Left lung (tissue), 10 donors: ENCODE results near the gene DDX56. TPM values are rescaled to one million over a fixed set of nuclear protein-coding genes. Genes with fewer than 3 reads are reported as not detected.
A peak's percentile ranks its signal among the peaks of the same experiment; 100 is the strongest.

Experiments
- ATAC-seq: fragments of 200-7000 bp; cut with Tn5 transposase; one replicate; pipeline ENCODE4 v1.9.1; 2020; ENCODE audit warnings: moderate library complexity
- DNase-seq, 4 donors: peaks; one replicate each; pipeline ENCODE4 v3.0.0-alpha.2; 2013 to 2020
- H3K27ac ChIP-seq, 2 donors: fragments of 200-600 bp; sonication (generic) in 1 of 2; one replicate each; pipeline versions ENCODE4 v1.5.0 to v1.8.0; 2020 to 2021
- H3K27me3 ChIP-seq, 2 donors: fragments of 200-600 bp; sonication (generic) in 1 of 2; one replicate each; pipeline versions ENCODE4 v1.5.0 to v1.8.0; 2020 to 2021
- H3K36me3 ChIP-seq, 2 donors: fragments of 200-600 bp; sonication (generic) in 1 of 2; one replicate each; pipeline versions ENCODE4 v1.5.0 to v1.8.0; 2020 to 2021
- H3K4me1 ChIP-seq, 2 donors: fragments of 200-600 bp; one replicate each; pipeline ENCODE4 v1.8.0; 2021
- H3K4me3 ChIP-seq, 2 donors: fragments of 200-600 bp; sonication (generic) in 1 of 2; one replicate each; pipeline versions ENCODE4 v1.5.0 to v1.8.0; 2020 to 2021; ENCODE audit warnings: mild to moderate bottlenecking in 1 of 2
- H3K9me3 ChIP-seq, 2 donors: fragments of 200-600 bp; sonication (generic) in 1 of 2; one replicate each; pipeline versions ENCODE4 v1.5.0 to v1.8.0; 2020 to 2021
- intact Hi-C, 2 donors: fragments of 100-400 bp; cut with DNase I; formaldehyde crosslinking; loops; one replicate each; pipeline versions ENCODE4 v1.11.2 to v1.14.2; 2022
- polyA plus RNA-seq, 6 donors: library from polyadenylated mRNA; unstranded; fragments of 120-200 nt; gene quantifications; one replicate each; pipeline ENCODE4 v1.2.1, GENCODE V29; 2013; ENCODE audit not compliant: insufficient read length in 6 of 6
- total RNA-seq, 2 donors: library from RNA; stranded (reverse); fragmentation: NEBNext Ultra II Directional; extraction: Animal tissue kit (Norgen Biotek cat#: 25700); gene quantifications; one replicate each; pipeline ENCODE4 v1.2.1, GENCODE V29; 2021
- TF ChIP-seq, protein P1 (sequence below), 2 donors: fragments of 200-600 bp; sonication (generic) in 1 of 2; IDR thresholded peaks; one replicate each; pipeline versions ENCODE4 v1.5.0 to v1.8.0; 2021; ENCODE audit warnings: antibody characterized with exemption in 2 of 2
- donor health status: DM: no; HTN: yes; CAD: no.
- donor health status: DM: no; HTN: no; CAD: no.

DDX56 gene
- total and polyA plus RNA-seq, 8 donors, result 43.1 to 86.1 (median 70.8) TPM

DNA sequence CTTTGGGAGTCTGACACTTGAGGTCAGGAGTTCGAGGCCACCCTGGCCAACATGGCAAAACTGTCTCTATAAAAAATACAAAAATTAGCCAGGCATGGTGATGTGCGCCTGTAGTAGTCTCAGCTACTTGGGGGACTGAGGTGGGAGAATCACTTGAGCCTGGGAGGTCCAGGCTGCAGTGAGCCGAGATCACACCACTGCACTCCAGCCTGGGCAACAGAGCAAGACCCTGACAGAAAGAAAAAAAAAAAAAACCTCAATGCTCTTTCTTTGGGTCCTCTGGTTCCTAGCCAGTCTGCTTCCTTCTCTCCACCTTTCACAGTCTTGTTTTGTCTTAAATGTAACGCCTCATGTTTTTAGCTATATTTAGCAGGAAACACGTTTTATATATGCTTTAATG, 42.1 kb upstream of the DDX56 start:
- Histone ChIP-seq H3K27ac (peak overlapping the region in 1 of 2 donors; percentile 75), H3K27me3 (no peaks in the 10 kb centered on the region), H3K4me1 (peaks cover 6 to 80% of the 10 kb centered on the region in 2 donors), H3K9me3 (no peaks in the 10 kb centered on the region), H3K4me3 (no peak overlapping the region), H3K36me3 (peaks cover 0 to 5% of the 10 kb centered on the region in 2 donors)
- intact Hi-C loops, result no loop called here
- TF ChIP-seq, protein P1, sequence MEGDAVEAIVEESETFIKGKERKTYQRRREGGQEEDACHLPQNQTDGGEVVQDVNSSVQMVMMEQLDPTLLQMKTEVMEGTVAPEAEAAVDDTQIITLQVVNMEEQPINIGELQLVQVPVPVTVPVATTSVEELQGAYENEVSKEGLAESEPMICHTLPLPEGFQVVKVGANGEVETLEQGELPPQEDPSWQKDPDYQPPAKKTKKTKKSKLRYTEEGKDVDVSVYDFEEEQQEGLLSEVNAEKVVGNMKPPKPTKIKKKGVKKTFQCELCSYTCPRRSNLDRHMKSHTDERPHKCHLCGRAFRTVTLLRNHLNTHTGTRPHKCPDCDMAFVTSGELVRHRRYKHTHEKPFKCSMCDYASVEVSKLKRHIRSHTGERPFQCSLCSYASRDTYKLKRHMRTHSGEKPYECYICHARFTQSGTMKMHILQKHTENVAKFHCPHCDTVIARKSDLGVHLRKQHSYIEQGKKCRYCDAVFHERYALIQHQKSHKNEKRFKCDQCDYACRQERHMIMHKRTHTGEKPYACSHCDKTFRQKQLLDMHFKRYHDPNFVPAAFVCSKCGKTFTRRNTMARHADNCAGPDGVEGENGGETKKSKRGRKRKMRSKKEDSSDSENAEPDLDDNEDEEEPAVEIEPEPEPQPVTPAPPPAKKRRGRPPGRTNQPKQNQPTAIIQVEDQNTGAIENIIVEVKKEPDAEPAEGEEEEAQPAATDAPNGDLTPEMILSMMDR (IDR thresholded peaks at IDR 0.05), result no peak
- ATAC-seq (no peak), DNase-seq (no peak)

DNA sequence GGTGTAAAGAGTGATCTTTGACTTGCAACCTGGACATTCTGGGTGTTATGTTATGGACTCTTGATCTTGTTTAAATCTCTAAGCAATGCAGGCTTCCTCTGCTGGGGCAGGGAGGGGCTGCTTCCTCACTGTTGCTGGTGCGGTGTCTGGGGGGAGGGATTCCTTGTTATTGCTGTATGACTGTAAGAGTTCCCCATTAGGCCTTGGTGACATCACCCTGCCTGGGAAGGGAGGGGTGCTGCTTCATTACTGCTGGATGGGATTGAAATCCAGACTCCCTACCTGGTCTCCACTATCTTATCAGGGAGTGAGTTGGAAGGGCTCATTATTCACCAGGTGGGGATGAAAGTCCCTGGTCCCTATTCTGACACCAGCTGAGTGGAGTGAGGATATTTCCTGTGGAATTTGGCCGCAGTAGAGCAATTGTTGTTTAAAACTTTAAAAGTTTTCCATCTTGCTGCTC, 41.5 kb upstream of the DDX56 start:
- Histone ChIP-seq H3K9me3 (no peaks in the 10 kb centered on the region), H3K27ac (peak overlapping the region in 1 of 2 donors; percentile 75), H3K36me3 (peaks cover 0 to 5% of the 10 kb centered on the region in 2 donors), H3K27me3 (no peaks in the 10 kb centered on the region), H3K4me1 (peaks cover 6 to 78% of the 10 kb centered on the region in 2 donors), H3K4me3 (no peak overlapping the region)
- intact Hi-C loops, result no loop called here
- ATAC-seq (peak; percentile 74), DNase-seq (peak in 2 of 4 donors; percentile 70 to 75)
- TF ChIP-seq, protein P1 (IDR thresholded peaks at IDR 0.05), result no peak

DNA sequence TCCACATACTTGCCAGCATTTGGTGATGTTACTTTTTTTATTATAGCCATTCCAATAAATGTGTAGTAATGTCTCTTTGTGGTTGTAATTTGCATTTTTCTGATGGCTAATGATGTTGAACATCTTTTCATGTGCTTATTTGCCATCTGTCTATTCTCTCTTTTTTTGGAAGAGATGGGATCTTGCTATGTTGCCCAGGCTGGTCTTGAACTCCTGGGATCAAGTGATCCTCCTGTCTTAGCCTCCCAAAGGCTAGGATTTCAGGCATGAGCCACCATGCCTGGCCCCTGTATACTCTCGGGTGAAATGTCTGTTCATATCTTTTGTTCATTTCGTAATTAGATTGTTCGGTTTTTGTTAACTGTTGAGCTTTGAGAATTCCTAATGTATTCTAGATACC, 36.1 kb upstream of the DDX56 start:
- H3K27me3 ChIP-seq, result no peaks in the 10 kb centered on the region
- no peak overlapping the region for H3K27ac ChIP-seq
- no peaks in the 10 kb centered on the region for H3K9me3 ChIP-seq
- ATAC-seq (no peak), DNase-seq (no peak)
- intact Hi-C loops, result no loop called here
- H3K4me1 ChIP-seq, result peaks cover 9 to 65% of the 10 kb centered on the region in 2 donors
- H3K36me3 ChIP-seq, result no peaks in the 10 kb centered on the region
- TF ChIP-seq, protein P1 (IDR thresholded peaks at IDR 0.05), result no peak
- no peak overlapping the region for H3K4me3 ChIP-seq

DNA sequence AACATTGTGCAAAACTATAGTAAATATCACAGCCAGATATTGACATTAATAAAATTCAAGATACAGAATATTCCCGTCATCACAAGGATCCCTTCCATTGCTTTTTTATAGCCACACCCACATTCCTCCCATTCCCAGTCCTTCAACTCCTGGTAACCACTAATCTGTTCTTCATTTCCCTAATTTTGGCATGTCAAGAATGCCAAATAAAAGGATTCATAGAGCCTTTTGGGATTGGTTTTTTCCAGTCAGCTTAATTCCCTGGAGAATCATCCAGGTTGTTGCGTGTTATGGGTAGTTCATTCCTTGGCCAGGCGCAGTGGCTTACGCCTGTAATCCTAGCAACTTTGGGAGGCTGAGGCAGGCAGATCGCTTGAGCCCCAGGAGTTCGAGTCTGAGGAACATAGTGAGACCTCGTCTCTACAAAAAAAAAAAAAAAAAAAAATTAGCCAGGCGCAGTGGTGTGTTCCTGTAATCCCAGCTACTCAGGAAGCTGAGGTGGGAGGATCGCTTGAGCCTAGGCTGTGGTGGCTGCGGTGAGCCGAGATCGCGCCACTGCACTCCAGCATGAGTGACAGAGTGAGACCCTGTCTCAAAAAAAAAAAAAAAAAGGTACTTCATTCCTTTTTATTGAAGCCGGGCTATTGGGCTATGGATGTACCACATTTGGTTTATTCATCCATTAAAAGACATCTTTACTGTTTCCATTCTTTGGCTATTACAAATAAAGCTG, 35.4 kb upstream of the DDX56 start:
- H3K27ac ChIP-seq, result no peak overlapping the region
- ATAC-seq (no peak), DNase-seq (no peak)
- H3K9me3 ChIP-seq, result no peaks in the 10 kb centered on the region
- no peaks in the 10 kb centered on the region for H3K27me3 ChIP-seq
- TF ChIP-seq, protein P1 (IDR thresholded peaks at IDR 0.05), result no peak
- peaks cover 9 to 60% of the 10 kb centered on the region in 2 donors for H3K4me1 ChIP-seq
- H3K4me3 ChIP-seq, result no peak overlapping the region
- H3K36me3 ChIP-seq, result no peaks in the 10 kb centered on the region
- intact Hi-C loops, result no loop called here

DNA sequence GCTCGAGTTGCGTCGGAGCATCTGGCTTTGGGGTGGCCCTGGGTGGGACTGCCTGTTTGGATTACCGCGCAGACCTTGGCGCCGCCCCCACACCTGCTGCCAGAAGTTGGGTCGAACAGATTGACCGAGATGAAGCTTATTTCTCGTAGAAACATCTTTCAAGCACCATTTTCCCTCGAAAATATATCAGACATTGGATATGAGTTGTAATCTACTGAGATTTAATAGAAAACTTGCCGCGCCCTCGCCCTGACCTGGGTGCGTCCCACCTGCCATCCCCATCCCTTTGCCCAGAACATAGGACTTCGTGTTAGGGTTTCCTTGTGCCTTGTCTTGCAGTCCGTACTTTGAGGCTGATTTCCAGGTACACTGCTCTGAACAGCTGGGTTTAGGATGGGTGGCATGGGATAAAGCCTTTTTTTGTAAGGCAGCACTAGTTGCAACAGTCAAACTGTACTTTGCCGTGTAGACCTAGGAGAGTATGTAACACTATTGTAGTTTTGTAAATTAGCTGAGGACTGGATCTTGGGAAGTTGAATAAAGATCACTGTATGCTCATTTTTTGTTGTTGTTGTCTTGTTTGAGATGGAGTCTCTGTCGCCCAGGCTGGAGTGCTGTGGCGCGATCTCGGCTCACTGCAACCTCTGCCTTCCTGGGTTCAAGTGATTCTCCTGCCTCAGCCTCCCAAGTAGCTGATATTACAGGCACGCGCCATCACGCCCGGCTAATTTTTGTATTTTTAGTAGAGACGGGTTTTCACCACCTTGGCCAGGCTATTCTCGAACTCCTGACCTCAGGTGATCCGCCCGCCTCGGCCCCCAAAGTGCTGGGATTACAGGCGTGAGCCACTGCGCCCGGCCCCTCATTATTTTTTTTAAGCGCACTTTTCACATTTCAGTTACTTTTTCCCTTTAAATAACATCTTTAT, 33.7 kb upstream of the DDX56 start:
- ATAC-seq (no peak), DNase-seq (no peak)
- no peaks in the 10 kb centered on the region for H3K36me3 ChIP-seq
- peak overlapping the region; percentile 68 to 87 for H3K4me3 ChIP-seq
- peak overlapping the region; percentile 97 to 98 for H3K27ac ChIP-seq
- H3K27me3 ChIP-seq, result no peaks in the 10 kb centered on the region
- TF ChIP-seq, protein P1 (IDR thresholded peaks at IDR 0.05), result no peak
- no peaks in the 10 kb centered on the region for H3K9me3 ChIP-seq
- intact Hi-C loops, result no loop called here
- H3K4me1 ChIP-seq, result peaks cover 9 to 56% of the 10 kb centered on the region in 2 donors
